Keratinocyte (primary cell): ENCODE data around the gene DHX35.

Source experiments
- EZH2 ChIP-seq: IDR thresholded peaks from one replicate; pipeline ENCODE4 v1.6.1; 2012; ENCODE audit warnings: inconsistent platforms, mild to moderate bottlenecking, low read length, moderate library complexity
- TF ChIP-seq, protein P1 (sequence below), 3 experiments: IDR thresholded peaks in 1 of 3; conservative IDR thresholded peaks in 1 of 3; optimal IDR thresholded peaks in 1 of 3; 2 replicates in 2 of 3; 3 replicates in 1 of 3; pipeline versions ENCODE3 to v1.5.1; 2011; ENCODE audit warnings: low read length in 3 of 3, mild to moderate bottlenecking in 3 of 3, moderate library complexity in 2 of 3, control low read depth in 1 of 3, inconsistent platforms in 1 of 3; ENCODE audit not compliant: insufficient read depth in 2 of 3; ENCODE audit errors: extremely low read depth in 1 of 3

DNA sequence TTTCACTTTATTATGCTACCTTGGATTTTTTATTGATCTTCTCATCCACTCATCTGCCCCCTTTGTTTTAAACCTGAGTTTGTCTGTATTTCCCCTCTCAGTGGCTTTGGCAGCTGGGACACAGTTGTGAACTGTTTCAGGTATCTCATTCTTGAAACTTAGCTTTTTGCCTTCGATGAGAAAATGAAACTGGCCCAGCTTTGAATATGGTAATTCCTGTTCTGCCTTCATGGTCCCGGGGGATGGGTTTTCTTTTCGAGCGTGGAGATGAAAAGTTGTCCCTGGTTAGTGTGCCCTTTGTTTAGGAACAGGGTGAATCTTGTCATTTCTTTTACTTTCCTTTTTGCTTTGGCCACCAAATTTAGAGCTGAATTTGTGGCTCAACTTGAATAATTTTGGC, 25.6 kb downstream of the DHX35 start:
- TF ChIP-seq, protein P1, sequence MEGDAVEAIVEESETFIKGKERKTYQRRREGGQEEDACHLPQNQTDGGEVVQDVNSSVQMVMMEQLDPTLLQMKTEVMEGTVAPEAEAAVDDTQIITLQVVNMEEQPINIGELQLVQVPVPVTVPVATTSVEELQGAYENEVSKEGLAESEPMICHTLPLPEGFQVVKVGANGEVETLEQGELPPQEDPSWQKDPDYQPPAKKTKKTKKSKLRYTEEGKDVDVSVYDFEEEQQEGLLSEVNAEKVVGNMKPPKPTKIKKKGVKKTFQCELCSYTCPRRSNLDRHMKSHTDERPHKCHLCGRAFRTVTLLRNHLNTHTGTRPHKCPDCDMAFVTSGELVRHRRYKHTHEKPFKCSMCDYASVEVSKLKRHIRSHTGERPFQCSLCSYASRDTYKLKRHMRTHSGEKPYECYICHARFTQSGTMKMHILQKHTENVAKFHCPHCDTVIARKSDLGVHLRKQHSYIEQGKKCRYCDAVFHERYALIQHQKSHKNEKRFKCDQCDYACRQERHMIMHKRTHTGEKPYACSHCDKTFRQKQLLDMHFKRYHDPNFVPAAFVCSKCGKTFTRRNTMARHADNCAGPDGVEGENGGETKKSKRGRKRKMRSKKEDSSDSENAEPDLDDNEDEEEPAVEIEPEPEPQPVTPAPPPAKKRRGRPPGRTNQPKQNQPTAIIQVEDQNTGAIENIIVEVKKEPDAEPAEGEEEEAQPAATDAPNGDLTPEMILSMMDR (optimal IDR thresholded peaks at IDR 0.05 in 1 of 3, IDR thresholded peaks at IDR 0.05 in 1 of 3, conservative IDR thresholded peaks at IDR 0.05 in 1 of 3; ENCODE audit: extremely low read depth in 1 of 3, insufficient read depth in 2 of 3, low read length in 3 of 3): no peak
- TF ChIP-seq EZH2: no peak
